ENCODE data around the gene ST3GAL5. TPM values are rescaled to one million over a fixed set of nuclear protein-coding genes. Genes with fewer than 3 reads are reported as not detected.
"Not testable (repeated sequence)": the region's sequence is repeated elsewhere in the genome, so short reads cannot be mapped to it uniquely, and the experiment has no call there.

ST3GAL5 gene
- total RNA-seq, 1 experiment from 2014 or later, result 71.0 TPM

- in situ Hi-C loops (cut with HindIII; ENCODE audit: low pct_unique_long_range_greater_than_20kb, low sequenced_read_pairs), result no loop called here
- DNase-seq (ENCODE audit: low read depth, low spot score), result no peak
These were observed 12.4 kb upstream of the ST3GAL5 start for GRCh38 chr2:85901155-85901554.

- in situ Hi-C loops (cut with HindIII; ENCODE audit: low pct_unique_long_range_greater_than_20kb, low sequenced_read_pairs), result no loop called here
- no peak for DNase-seq (ENCODE audit: low read depth, low spot score)
These were observed 11.6 kb upstream of the ST3GAL5 start for GRCh38 chr2:85900366-85900765.

DNA sequence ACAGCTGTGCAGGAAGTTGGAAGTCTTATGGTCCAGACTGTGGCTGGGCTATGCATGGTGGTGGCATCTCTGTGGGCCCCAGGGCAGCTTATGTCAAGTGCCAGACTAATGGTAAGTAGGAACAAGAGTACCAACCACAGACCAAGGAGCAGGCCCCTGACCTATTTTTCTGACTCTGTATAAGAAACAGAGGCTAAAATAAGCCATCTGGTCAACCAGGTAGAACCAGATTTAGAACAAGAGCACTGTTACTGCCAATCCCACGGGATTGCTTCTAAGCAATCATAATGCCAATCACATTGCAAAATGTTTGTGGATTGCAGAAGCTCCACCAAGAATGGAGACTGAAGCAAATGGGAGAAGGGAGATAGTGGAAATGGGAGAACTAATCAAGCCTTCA, 11.1 kb upstream of the ST3GAL5 start:
- in situ Hi-C loops (cut with HindIII; ENCODE audit: low pct_unique_long_range_greater_than_20kb, low sequenced_read_pairs), result no loop called here
- no peak for DNase-seq (ENCODE audit: low read depth, low spot score)

DNA sequence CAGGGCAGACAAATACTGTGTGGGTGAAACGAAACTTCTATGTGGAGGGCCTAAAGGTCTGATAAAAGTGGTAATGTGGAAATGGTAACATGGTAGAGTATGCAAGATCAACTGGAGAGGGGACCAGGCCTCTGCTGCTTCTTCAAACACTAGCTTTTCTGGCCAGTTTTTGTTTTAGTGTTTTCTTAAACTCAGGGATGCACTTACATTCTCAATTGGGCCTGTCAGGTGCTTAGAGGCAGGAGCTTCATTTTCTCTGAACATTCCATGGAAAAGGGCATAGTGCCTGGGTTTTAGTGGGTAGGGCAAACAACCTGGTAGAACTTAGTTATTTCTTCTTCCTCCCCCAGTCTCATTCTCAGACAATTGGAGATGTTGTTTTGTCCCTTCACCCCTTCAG, 10.5 kb upstream of the ST3GAL5 start:
- in situ Hi-C loops (cut with HindIII; ENCODE audit: low pct_unique_long_range_greater_than_20kb, low sequenced_read_pairs), result no loop called here
- no peak for DNase-seq (ENCODE audit: low read depth, low spot score)

DNA sequence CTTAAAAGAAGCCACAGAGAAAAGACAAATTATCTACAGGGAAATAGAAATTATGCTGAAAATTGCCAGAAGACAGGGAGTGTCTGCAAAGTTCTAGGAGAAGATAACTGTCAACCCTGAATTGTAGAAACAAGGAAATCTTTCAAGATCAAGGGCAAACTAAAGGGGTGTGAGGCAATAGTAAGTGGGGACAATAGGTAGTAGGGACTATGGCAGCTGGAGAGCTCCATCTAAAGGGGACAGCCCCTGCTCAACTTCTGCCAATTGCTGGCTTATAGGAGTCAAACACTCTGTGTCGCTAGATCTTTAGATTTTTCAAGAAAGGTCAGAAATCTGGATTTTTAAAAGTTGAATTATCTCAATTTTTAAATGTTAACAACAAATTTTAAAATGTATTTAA, 10.1 kb upstream of the ST3GAL5 start:
- in situ Hi-C loops (cut with HindIII; ENCODE audit: low pct_unique_long_range_greater_than_20kb, low sequenced_read_pairs), result no loop called here
- DNase-seq (ENCODE audit: low read depth, low spot score), result no peak

- in situ Hi-C loops (cut with HindIII; ENCODE audit: low pct_unique_long_range_greater_than_20kb, low sequenced_read_pairs); DNase-seq (ENCODE audit: low read depth, low spot score): not testable (repeated sequence)
These were observed 5.9 kb upstream of the ST3GAL5 start for GRCh38 chr2:85894554-85895278.

GRCh38 chr2:85893428-85894258, 4.9 kb upstream of the ST3GAL5 start:
- in situ Hi-C loops (cut with HindIII; ENCODE audit: low pct_unique_long_range_greater_than_20kb, low sequenced_read_pairs), result no loop called here
- DNase-seq (ENCODE audit: low read depth, low spot score), result peak; percentile 96

- in situ Hi-C loops (cut with HindIII; ENCODE audit: low pct_unique_long_range_greater_than_20kb, low sequenced_read_pairs), result no loop called here
These were observed 3.6 kb upstream of the ST3GAL5 start for GRCh38 chr2:85892216-85892944.

GRCh38 chr2:85890522-85891176, 1.9 kb upstream of the ST3GAL5 start:
- peak; percentile 30 for DNase-seq (ENCODE audit: low read depth, low spot score)
- in situ Hi-C loops (cut with HindIII; ENCODE audit: low pct_unique_long_range_greater_than_20kb, low sequenced_read_pairs), result no loop called here

More at GRCh38 chr2:85892216-85892944, 3.6 kb upstream of the ST3GAL5 start:
- no peak for DNase-seq (ENCODE audit: low read depth, low spot score)

GRCh38 chr2:85889627-85890281, 964 bp upstream of the ST3GAL5 start:
- in situ Hi-C loops (cut with HindIII; ENCODE audit: low pct_unique_long_range_greater_than_20kb, low sequenced_read_pairs), result no loop called here
- peak; percentile 33 for DNase-seq (ENCODE audit: low read depth, low spot score)

- peak; percentile 24 for DNase-seq (ENCODE audit: low read depth, low spot score)
These were observed 638 bp downstream of the ST3GAL5 start for GRCh38 chr2:85888020-85888683.

GRCh38 chr2:85887566-85888019, 1.2 kb downstream of the ST3GAL5 start:
- DNase-seq (ENCODE audit: low read depth, low spot score), result peak; percentile 60
- in situ Hi-C loops (cut with HindIII; ENCODE audit: low pct_unique_long_range_greater_than_20kb, low sequenced_read_pairs), result no loop called here

More at GRCh38 chr2:85888020-85888683, 638 bp downstream of the ST3GAL5 start:
- in situ Hi-C loops (cut with HindIII; ENCODE audit: low pct_unique_long_range_greater_than_20kb, low sequenced_read_pairs), result no loop called here

- DNase-seq (ENCODE audit: low read depth, low spot score), result no peak
- in situ Hi-C loops (cut with HindIII; ENCODE audit: low pct_unique_long_range_greater_than_20kb, low sequenced_read_pairs), result no loop called here
These were observed 2.2 kb downstream of the ST3GAL5 start for GRCh38 chr2:85886590-85886989.

DNA sequence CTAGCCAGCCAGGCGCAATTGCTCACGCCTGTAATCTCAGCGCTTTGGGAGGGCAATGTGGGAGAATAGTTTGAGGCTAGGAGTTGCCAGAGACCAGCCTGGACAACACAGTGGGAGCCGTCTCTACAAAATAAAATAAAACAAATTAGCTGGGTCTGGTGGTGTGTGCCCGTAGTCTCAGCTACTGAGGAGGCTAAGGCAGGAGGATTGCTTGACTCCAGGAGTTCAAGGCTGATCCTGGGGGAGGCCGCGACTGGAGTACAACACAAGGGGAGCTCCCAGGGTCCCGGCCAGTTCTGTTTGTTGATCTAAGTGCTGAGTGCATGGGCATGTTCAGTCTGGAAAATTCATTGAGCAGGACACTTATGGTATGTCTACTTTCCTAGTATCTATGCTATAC, 2.6 kb downstream of the ST3GAL5 start:
- in situ Hi-C loops (cut with HindIII; ENCODE audit: low pct_unique_long_range_greater_than_20kb, low sequenced_read_pairs), result no loop called here
- no peak for DNase-seq (ENCODE audit: low read depth, low spot score)

DNA sequence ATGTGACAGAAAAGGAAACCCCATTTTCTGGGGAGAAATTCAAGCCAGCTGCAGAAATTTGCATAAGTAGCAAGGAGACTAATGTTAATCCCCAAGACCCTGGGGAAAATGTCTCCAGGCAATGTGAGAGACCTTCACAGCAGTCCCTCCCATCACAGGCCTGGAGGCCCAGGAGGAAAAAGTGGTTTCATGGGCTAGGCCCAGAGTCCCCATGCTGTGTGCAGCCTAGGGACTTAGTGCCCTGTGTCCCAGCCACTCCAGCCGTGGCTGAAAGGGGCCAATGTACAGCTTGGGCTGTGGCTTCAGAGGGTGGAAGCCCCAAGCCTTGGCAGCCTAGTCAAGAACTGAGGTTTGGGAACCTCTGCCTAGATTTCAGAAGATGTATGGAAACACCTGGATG, 7.0 kb downstream of the ST3GAL5 start:
- in situ Hi-C loops (cut with HindIII; ENCODE audit: low pct_unique_long_range_greater_than_20kb, low sequenced_read_pairs); DNase-seq (ENCODE audit: low read depth, low spot score): not testable (repeated sequence)

GRCh38 chr2:85880716-85881328, 8.0 kb downstream of the ST3GAL5 start:
- DNase-seq (ENCODE audit: low read depth, low spot score); in situ Hi-C loops (cut with HindIII; ENCODE audit: low pct_unique_long_range_greater_than_20kb, low sequenced_read_pairs): not testable (repeated sequence)

Measured in SK-MEL-5 (cell line).